Measurements from ENCODE around the gene MTCL1. TPM values are rescaled to one million over a fixed set of nuclear protein-coding genes. Genes with fewer than 3 reads are reported as not detected.

MTCL1 gene
- total and polyA plus RNA-seq, 2 of the 8 experiments (the other 6 are each of a cell fraction or from before 2014, with no cell fraction given): 16.6 to 60.8 TPM

GRCh38 chr18:8758466-8758865 lies 53.1 kb downstream of the MTCL1 start:
- Histone ChIP-seq H2AK5ac (ENCODE audit: low read depth, low read length) (no peak overlapping the region), H3K27ac (ENCODE audit: low read depth, low read length) (no peak overlapping the region), H2BK20ac (ENCODE audit: low read length) (no peak overlapping the region), H2AFZ (ENCODE audit: low read length) (no peak overlapping the region), H2BK12ac (ENCODE audit: low read depth, low read length) (no peak overlapping the region), H3K18ac (ENCODE audit: extremely low read depth, low read length) (no peak overlapping the region), H3K4me1 (replicated peaks in 1 of 4; ENCODE audit: control insufficient read depth in 3 of 4, insufficient read depth in 4 of 4, low read length in 3 of 4) (no peaks in the 10 kb centered on the region; a peak in 1 of 7 replicates), H3K14ac (ENCODE audit: insufficient read length) (no peak overlapping the region), H3K79me2 (ENCODE audit: control insufficient read depth in 1 of 2, insufficient read depth in 2 of 2, low read length in 2 of 2) (peaks cover 0 to 2% of the 10 kb centered on the region in 2 experiments; a peak in 1 of 4 replicates), H4K5ac (ENCODE audit: insufficient read length, low read depth, low read length) (no peak overlapping the region), H3K27me3 (replicated peaks in 1 of 4; ENCODE audit: control insufficient read depth in 3 of 4, extremely low read depth in 1 of 4, insufficient read depth in 3 of 4, low read length in 3 of 4) (no peaks in the 10 kb centered on the region; a peak in 1 of 7 replicates), H4K91ac (replicated peaks; ENCODE audit: insufficient read length, low read length) (no peak overlapping the region), H3K36me3 (ENCODE audit: control insufficient read depth in 2 of 4, insufficient read depth in 4 of 4, low read length in 3 of 4) (peaks cover 0 to 17% (median 8%) of the 10 kb centered on the region in 4 experiments; a peak in 6 of 8 replicates), H3K4ac (replicated peaks; ENCODE audit: insufficient read length, low read depth, low read length) (no peak overlapping the region), H3K4me2 (ENCODE audit: insufficient read depth in 1 of 2, low read depth in 2 of 2, low read length in 2 of 2) (no peak overlapping the region), H4K8ac (ENCODE audit: extremely low read depth, insufficient read depth, low read length) (no peak overlapping the region), H3K4me3 (ENCODE audit: extremely low read depth in 1 of 4, insufficient read depth in 2 of 4, low read depth in 3 of 4, low read length in 4 of 4) (no peak overlapping the region), H2BK15ac (ENCODE audit: low read length) (no peak overlapping the region), H3K56ac (replicated peaks; ENCODE audit: insufficient read length, low read depth, low read length) (no peak overlapping the region), H3K9me3 (ENCODE audit: insufficient read depth in 2 of 2, low read depth in 1 of 2, low read length in 1 of 2) (peaks cover 0 to 5% of the 10 kb centered on the region in 2 experiments; a peak in 2 of 4 replicates), H2BK5ac (ENCODE audit: low read depth, low read length) (no peak overlapping the region), H3K79me1 (ENCODE audit: low read depth, low read length) (peaks cover 6% of the 10 kb centered on the region), H3K23ac (ENCODE audit: insufficient read length) (no peak overlapping the region), H2BK120ac (replicated peaks; ENCODE audit: low read depth, low read length) (no peak overlapping the region), H3K23me2 (ENCODE audit: low read depth, low read length) (no peaks in the 10 kb centered on the region), H3K9ac (replicated peaks in 1 of 4; ENCODE audit: extremely low read depth in 1 of 4, low read depth in 3 of 4, low read length in 3 of 4) (no peak overlapping the region), H4K20me1 (replicated peaks in 1 of 2; ENCODE audit: control insufficient read depth in 1 of 2, insufficient read depth in 2 of 2, low read length in 2 of 2) (no peaks in the 10 kb centered on the region)
- FAIRE-seq (no peak), DNase-seq (ENCODE audit: low read depth in 1 of 2, low spot score in 2 of 2) (no peak)
- POLR2A ChIA-PET (ENCODE audit: partially characterized antibody): no interaction called here
- WGBS, 2 experiments (ENCODE audit: extremely low coverage in 1 of 2, insufficient coverage in 1 of 2, insufficient read length in 1 of 2, insufficient replicate concordance in 2 of 2, low coverage in 1 of 2, low lambda C conversion rate in 2 of 2, missing lambda C conversion rate in 1 of 2): 95% methylated on average over 4 of the region's 4 CpGs; no CpG with 5 or more reads in 1 of the 2 experiments
- CTCF ChIA-PET (ENCODE audit: partially characterized antibody): no interaction called here
- TF ChIP-seq SRF (IDR thresholded peaks at IDR 0.05; ENCODE audit: low read depth, low read length) (no peak), SIX5 (IDR thresholded peaks at IDR 0.05; ENCODE audit: low read depth, low read length) (no peak), CTCF (IDR thresholded peaks at IDR 0.05; ENCODE audit: control extremely low read depth in 1 of 3, insufficient read depth in 1 of 3, low read depth in 1 of 3, low read length in 3 of 3) (no peak)
